Measurements from ENCODE around the gene ST6GALNAC6. TPM values are rescaled to one million over a fixed set of nuclear protein-coding genes. Genes with fewer than 3 reads are reported as not detected.

The ST6GALNAC6 gene
- total RNA-seq, 1 donor from 2014 or later = 26.1 TPM

DNA sequence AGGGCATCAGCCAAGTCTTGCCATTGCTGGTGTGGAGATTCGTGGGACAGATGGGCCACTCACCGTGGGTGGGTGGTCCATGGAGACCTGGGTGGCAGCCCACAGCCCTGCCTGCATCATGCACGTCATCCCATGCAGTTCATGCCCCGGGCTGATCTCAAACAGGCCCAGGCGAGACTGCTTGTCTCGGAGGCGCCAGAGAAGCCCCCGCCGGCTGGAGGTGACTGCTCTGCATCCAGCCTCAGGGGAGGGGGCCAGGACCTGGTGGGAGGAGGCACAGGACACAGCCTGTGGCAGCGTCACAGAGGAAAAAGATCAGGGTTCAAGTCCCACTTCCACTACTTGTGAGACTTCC lies 30.2 kb upstream of the ST6GALNAC6 start:
- H3K4me3 Mint-ChIP-seq (ENCODE audit: unreplicated experiment) = peak overlapping the region; percentile 71
- H3K27ac Mint-ChIP-seq (ENCODE audit: unreplicated experiment) = no peak overlapping the region
- peaks cover 20% of the 10 kb centered on the region for H3K27me3 Mint-ChIP-seq (ENCODE audit: unreplicated experiment)
- H3K9me3 Mint-ChIP-seq (ENCODE audit: unreplicated experiment) = peaks cover 10% of the 10 kb centered on the region
- DNase-seq = no peak
- no peaks in the 10 kb centered on the region for H3K36me3 Mint-ChIP-seq (ENCODE audit: unreplicated experiment)
- no peak for TF ChIP-seq CTCF (IDR thresholded peaks at IDR 0.05; ENCODE audit: partially characterized antibody, unreplicated experiment)
- H3K4me1 Mint-ChIP-seq (ENCODE audit: low read depth, unreplicated experiment) = peaks cover 14% of the 10 kb centered on the region

DNA sequence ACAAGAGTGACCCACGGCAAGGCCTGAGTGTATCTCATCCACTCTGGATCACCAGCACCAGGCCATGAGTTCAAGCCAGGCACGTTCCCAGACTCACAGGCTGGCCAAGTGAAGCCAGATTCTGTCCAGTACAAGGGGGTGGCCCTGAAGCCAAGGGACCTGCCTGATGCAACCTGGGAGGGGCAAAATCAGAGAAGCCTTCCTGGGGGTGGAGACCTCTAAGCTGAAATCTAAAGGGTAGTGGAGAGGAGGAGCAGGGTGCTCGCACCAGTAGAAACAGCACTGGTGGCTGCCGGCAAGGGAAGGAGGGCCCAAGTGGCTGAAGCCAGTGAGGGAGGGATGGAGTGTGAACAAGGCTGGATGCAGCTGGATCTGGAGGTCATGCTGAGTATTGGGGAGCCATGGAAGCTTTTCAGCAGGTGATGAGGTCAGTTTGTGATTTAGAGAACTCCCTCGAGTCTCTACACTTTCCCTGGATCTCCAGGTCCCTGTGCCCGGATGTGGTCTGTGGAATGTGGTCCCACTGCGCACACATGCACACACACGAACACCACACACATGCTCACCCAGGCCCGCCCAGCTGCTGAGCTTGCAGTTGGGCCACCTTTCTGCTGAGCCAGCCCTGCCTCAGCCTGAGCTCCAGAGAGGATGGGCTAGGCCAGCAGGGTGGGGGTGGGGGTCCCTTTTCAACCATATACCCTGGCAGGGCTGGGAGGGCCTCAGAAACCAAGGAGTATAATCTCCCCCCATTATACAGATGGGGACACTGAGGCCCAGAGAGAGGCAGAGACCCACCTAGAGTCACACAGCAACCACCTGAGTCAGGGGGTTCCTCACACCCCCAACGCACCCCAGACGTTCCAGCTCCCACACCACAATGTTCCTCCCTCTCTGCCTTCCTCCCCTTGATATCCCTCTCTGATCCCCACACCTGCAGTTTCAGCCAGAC lies 29.5 kb upstream of the ST6GALNAC6 start:
- no peak for DNase-seq
- Mint-ChIP-seq H3K27ac (ENCODE audit: unreplicated experiment) (peak overlapping the region; percentile 12), H3K36me3 (ENCODE audit: unreplicated experiment) (no peaks in the 10 kb centered on the region), H3K27me3 (ENCODE audit: unreplicated experiment) (peaks cover 14% of the 10 kb centered on the region), H3K9me3 (ENCODE audit: unreplicated experiment) (peaks cover 9% of the 10 kb centered on the region), H3K4me3 (ENCODE audit: unreplicated experiment) (no peak overlapping the region), H3K4me1 (ENCODE audit: low read depth, unreplicated experiment) (peaks cover 11% of the 10 kb centered on the region)
- TF ChIP-seq CTCF (IDR thresholded peaks at IDR 0.05; ENCODE audit: partially characterized antibody, unreplicated experiment) = no peak

GRCh38 chr9:127927988-127928675 lies 28.7 kb upstream of the ST6GALNAC6 start:
- DNase-seq = no peak
- TF ChIP-seq CTCF (IDR thresholded peaks at IDR 0.05; ENCODE audit: partially characterized antibody, unreplicated experiment) = no peak
- H3K9me3 Mint-ChIP-seq (ENCODE audit: unreplicated experiment) = peaks cover 9% of the 10 kb centered on the region
- no peak overlapping the region for H3K4me3 Mint-ChIP-seq (ENCODE audit: unreplicated experiment)
- H3K27me3 Mint-ChIP-seq (ENCODE audit: unreplicated experiment) = peaks cover 10% of the 10 kb centered on the region
- no peak overlapping the region for H3K27ac Mint-ChIP-seq (ENCODE audit: unreplicated experiment)
- H3K36me3 Mint-ChIP-seq (ENCODE audit: unreplicated experiment) = no peaks in the 10 kb centered on the region
- H3K4me1 Mint-ChIP-seq (ENCODE audit: low read depth, unreplicated experiment) = peaks cover 11% of the 10 kb centered on the region

GRCh38 chr9:127927201-127927987 lies 28.0 kb upstream of the ST6GALNAC6 start:
- TF ChIP-seq CTCF (IDR thresholded peaks at IDR 0.05; ENCODE audit: partially characterized antibody, unreplicated experiment) = no peak
- no peak for DNase-seq
- no peaks in the 10 kb centered on the region for H3K36me3 Mint-ChIP-seq (ENCODE audit: unreplicated experiment)
- H3K27ac Mint-ChIP-seq (ENCODE audit: unreplicated experiment) = no peak overlapping the region
- no peak overlapping the region for H3K4me3 Mint-ChIP-seq (ENCODE audit: unreplicated experiment)
- peaks cover 7% of the 10 kb centered on the region for H3K27me3 Mint-ChIP-seq (ENCODE audit: unreplicated experiment)
- peaks cover 11% of the 10 kb centered on the region for H3K4me1 Mint-ChIP-seq (ENCODE audit: low read depth, unreplicated experiment)
- H3K9me3 Mint-ChIP-seq (ENCODE audit: unreplicated experiment) = peaks cover 9% of the 10 kb centered on the region

Data from glutamatergic neuron (in vitro differentiated cells).